OCI-LY1 (cell line): ENCODE results near the gene BHMT2.

Source experiments
- H2AFZ ChIP-seq: fragments of 200-600 bp; sonication (generic), shearing (Covaris generic); 2 replicates; pipeline ENCODE4 v1.6.0; 2014; ENCODE audit warnings: antibody characterized with exemption, mild to moderate bottlenecking, low read length
- H3F3A ChIP-seq: fragments of 200-600 bp; sonication (generic), shearing (Covaris generic); 2 replicates; pipeline ENCODE4 v1.6.0; 2014; ENCODE audit warnings: mild to moderate bottlenecking, antibody characterized with exemption, low read length, moderate library complexity; ENCODE audit not compliant: insufficient read depth
- H3K27ac ChIP-seq: fragments of 200-600 bp; sonication (generic); 2 replicates; pipeline ENCODE4 v1.5.1; 2014; ENCODE audit warnings: low read length, mixed run types, mild to moderate bottlenecking, low read depth; ENCODE audit not compliant: poor library complexity, severe bottlenecking
- H3K27me3 ChIP-seq: fragments of 200-600 bp; sonication (generic); 2 replicates; pipeline ENCODE4 v1.6.0; 2014; ENCODE audit warnings: antibody characterized with exemption, mild to moderate bottlenecking, low read length, moderate library complexity; ENCODE audit not compliant: insufficient read depth
- H3K36me3 ChIP-seq: fragments of 200-600 bp; sonication (generic); 2 replicates; pipeline ENCODE4 v1.6.1; 2014; ENCODE audit warnings: mild to moderate bottlenecking, antibody characterized with exemption, low read length, moderate library complexity, mixed read lengths; ENCODE audit not compliant: insufficient read depth
- H3K4me1 ChIP-seq: fragments of 200-600 bp; sonication (generic); 2 replicates; pipeline ENCODE4 v1.5.1; 2014; ENCODE audit warnings: mild to moderate bottlenecking, low read length, moderate library complexity; ENCODE audit not compliant: insufficient read depth, severe bottlenecking
- H3K4me2 ChIP-seq: fragments of 200-600 bp; sonication (generic), shearing (Covaris generic); 2 replicates; pipeline ENCODE4 v1.6.1; 2014; ENCODE audit warnings: low read length
- H3K4me3 ChIP-seq: fragments of 200-600 bp; sonication (generic); 2 replicates; pipeline ENCODE4 v1.5.1; 2014; ENCODE audit warnings: low read length, low read depth, mild to moderate bottlenecking, mixed read lengths; ENCODE audit not compliant: poor library complexity, severe bottlenecking
- H3K79me2 ChIP-seq: fragments of 200-600 bp; shearing (Covaris generic); 2 replicates; pipeline ENCODE4 v1.6.1; 2016; ENCODE audit warnings: mixed run types, low read length, mixed read lengths; ENCODE audit not compliant: insufficient read depth
- H3K9ac ChIP-seq: fragments of 200-600 bp; sonication (generic), shearing (Covaris generic); 2 replicates; pipeline ENCODE4 v1.6.1; 2014; ENCODE audit warnings: mild to moderate bottlenecking, low read length, mixed read lengths
- H3K9me2 ChIP-seq: fragments of 200-600 bp; sonication (generic), shearing (Covaris generic); 2 replicates; pipeline ENCODE4 v1.6.1; 2014; ENCODE audit warnings: low read depth, mild to moderate bottlenecking, low read length, mixed read lengths
- H3K9me3 ChIP-seq: fragments of 200-600 bp; shearing (Covaris generic); 2 replicates; pipeline ENCODE4 v1.6.1; 2014; ENCODE audit warnings: low read length, mixed read lengths
- H4K20me1 ChIP-seq: fragments of 200-600 bp; sonication (generic), shearing (Covaris generic); 2 replicates; pipeline ENCODE4 v1.6.0; 2016; ENCODE audit warnings: mild to moderate bottlenecking, low read length; ENCODE audit not compliant: insufficient read depth
- EZH2 ChIP-seq: fragments of 200-600 bp; sonication (generic), shearing (Covaris generic); IDR thresholded peaks from 2 replicates; pipeline ENCODE4 v1.8.0; 2017; ENCODE audit warnings: borderline replicate concordance, mixed run types, mild to moderate bottlenecking, antibody characterized with exemption, low read length, moderate library complexity, mixed read lengths
- TF ChIP-seq, protein P1 (sequence below): fragments of 200-600 bp; sonication (generic), shearing (Covaris generic); IDR thresholded peaks from 2 replicates; pipeline ENCODE4 v1.5.1; 2017; ENCODE audit warnings: mild to moderate bottlenecking, antibody characterized with exemption, low read length, moderate library complexity, mixed read lengths

The BHMT2 gene

DNA sequence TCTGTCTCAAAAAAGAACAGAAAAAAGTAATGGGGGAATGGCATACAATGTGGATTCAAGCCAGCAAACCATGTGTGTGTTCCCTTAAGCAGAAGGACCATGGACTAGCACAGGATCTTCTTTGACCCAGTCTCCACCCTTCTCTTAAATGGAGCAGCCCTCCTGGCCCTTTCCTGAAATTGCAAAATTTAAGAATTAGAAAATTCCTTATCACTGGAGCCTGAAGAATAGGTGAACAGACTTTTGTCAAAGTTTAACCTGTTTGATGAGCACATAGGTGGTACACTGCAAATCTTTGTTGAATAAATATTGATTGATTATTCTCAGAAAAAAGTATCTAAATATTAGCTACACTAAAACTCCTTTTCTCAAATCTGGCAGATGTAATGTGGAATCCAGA is 12.7 kb upstream of the BHMT2 start:
- no peaks in the 10 kb centered on the region for H4K20me1 ChIP-seq
- H3K27ac ChIP-seq, result no peak overlapping the region
- H3K4me3 ChIP-seq, result no peak overlapping the region
- H3K4me1 ChIP-seq, result no peaks in the 10 kb centered on the region
- no peak for TF ChIP-seq EZH2
- TF ChIP-seq, protein P1, sequence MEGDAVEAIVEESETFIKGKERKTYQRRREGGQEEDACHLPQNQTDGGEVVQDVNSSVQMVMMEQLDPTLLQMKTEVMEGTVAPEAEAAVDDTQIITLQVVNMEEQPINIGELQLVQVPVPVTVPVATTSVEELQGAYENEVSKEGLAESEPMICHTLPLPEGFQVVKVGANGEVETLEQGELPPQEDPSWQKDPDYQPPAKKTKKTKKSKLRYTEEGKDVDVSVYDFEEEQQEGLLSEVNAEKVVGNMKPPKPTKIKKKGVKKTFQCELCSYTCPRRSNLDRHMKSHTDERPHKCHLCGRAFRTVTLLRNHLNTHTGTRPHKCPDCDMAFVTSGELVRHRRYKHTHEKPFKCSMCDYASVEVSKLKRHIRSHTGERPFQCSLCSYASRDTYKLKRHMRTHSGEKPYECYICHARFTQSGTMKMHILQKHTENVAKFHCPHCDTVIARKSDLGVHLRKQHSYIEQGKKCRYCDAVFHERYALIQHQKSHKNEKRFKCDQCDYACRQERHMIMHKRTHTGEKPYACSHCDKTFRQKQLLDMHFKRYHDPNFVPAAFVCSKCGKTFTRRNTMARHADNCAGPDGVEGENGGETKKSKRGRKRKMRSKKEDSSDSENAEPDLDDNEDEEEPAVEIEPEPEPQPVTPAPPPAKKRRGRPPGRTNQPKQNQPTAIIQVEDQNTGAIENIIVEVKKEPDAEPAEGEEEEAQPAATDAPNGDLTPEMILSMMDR, result no peak
- no peak overlapping the region for H3K4me2 ChIP-seq
- no peaks in the 10 kb centered on the region for H3F3A ChIP-seq
- no peak overlapping the region for H3K9ac ChIP-seq
- no peak overlapping the region for H2AFZ ChIP-seq
- H3K9me2 ChIP-seq, result no peaks in the 10 kb centered on the region
- no peaks in the 10 kb centered on the region; the same call in 1 of the 2 replicates for H3K27me3 ChIP-seq
- no peaks in the 10 kb centered on the region for H3K79me2 ChIP-seq
- no peaks in the 10 kb centered on the region for H3K9me3 ChIP-seq
- H3K36me3 ChIP-seq, result no peaks in the 10 kb centered on the region

DNA sequence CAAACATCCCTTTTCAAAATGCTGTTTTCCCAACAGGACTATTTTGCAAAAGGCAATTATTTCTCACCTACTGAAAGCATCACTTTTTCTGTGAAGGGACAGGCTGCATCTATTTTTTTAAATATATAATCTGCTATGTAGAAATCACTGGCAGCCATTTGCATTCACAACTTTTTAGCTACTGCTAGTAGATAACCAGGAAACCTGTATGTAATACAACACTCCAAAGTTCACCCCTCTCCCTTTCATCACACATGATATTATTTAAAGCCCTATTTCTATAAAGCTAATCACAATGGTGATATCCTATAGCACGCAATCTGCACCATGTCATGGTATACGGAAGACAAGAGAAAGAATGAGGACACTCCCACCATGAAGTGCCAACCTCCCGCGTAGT is 9.9 kb upstream of the BHMT2 start:
- H2AFZ ChIP-seq, result no peak overlapping the region
- no peak overlapping the region for H3K4me3 ChIP-seq
- TF ChIP-seq, protein P1, result no peak
- no peak for TF ChIP-seq EZH2
- no peak overlapping the region for H3K9ac ChIP-seq
- H3K4me1 ChIP-seq, result no peaks in the 10 kb centered on the region
- no peaks in the 10 kb centered on the region for H3K9me2 ChIP-seq
- H3K27ac ChIP-seq, result no peak overlapping the region
- no peaks in the 10 kb centered on the region for H4K20me1 ChIP-seq
- no peaks in the 10 kb centered on the region for H3F3A ChIP-seq
- no peaks in the 10 kb centered on the region for H3K79me2 ChIP-seq
- H3K27me3 ChIP-seq, result no peaks in the 10 kb centered on the region; the same call in 1 of the 2 replicates
- H3K36me3 ChIP-seq, result no peaks in the 10 kb centered on the region
- no peaks in the 10 kb centered on the region for H3K9me3 ChIP-seq
- no peak overlapping the region for H3K4me2 ChIP-seq

DNA sequence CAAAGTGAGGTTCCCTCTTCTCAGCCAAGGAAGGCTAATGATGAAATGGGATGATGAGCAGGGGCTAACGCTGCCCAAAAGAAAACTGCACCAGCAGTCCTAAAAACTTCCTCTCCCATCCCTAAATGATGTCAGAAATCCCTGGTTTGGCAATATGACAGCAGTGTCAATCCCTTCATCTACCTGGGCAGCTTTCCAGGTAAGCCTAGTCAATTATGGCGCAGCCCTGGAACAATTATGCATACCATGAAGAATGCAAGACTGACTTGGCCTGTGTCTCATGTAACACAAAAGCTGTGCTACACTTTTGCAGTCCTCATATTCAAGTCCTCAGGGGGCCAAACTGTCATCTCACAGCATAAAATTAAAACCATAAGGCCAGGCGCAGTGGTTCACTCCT is 7.1 kb upstream of the BHMT2 start:
- no peak for TF ChIP-seq EZH2
- TF ChIP-seq, protein P1, result no peak
- Histone ChIP-seq H3K27ac (no peak overlapping the region), H2AFZ (no peak overlapping the region)

More for the DNA sequence above, 7.1 kb upstream of the BHMT2 start:
- H3K4me2 ChIP-seq, result no peak overlapping the region
- no peaks in the 10 kb centered on the region for H3K4me1 ChIP-seq
- no peaks in the 10 kb centered on the region for H3K9me2 ChIP-seq
- no peaks in the 10 kb centered on the region; the same call in 1 of the 2 replicates for H3K27me3 ChIP-seq
- no peaks in the 10 kb centered on the region for H3K9me3 ChIP-seq
- no peak overlapping the region for H3K9ac ChIP-seq
- H4K20me1 ChIP-seq, result no peaks in the 10 kb centered on the region
- no peaks in the 10 kb centered on the region for H3F3A ChIP-seq
- no peaks in the 10 kb centered on the region for H3K36me3 ChIP-seq
- no peak overlapping the region for H3K4me3 ChIP-seq
- H3K79me2 ChIP-seq, result no peaks in the 10 kb centered on the region
